GM12872 (cell line): ENCODE results near the gene E2F4.

Experiments
- CTCF ChIP-seq: IDR thresholded peaks from 3 replicates; pipeline ENCODE4 v1.5.1; 2011; ENCODE audit warnings: low read depth, mild to moderate bottlenecking, low read length, moderate library complexity; ENCODE audit not compliant: insufficient read depth

The E2F4 gene

DNA sequence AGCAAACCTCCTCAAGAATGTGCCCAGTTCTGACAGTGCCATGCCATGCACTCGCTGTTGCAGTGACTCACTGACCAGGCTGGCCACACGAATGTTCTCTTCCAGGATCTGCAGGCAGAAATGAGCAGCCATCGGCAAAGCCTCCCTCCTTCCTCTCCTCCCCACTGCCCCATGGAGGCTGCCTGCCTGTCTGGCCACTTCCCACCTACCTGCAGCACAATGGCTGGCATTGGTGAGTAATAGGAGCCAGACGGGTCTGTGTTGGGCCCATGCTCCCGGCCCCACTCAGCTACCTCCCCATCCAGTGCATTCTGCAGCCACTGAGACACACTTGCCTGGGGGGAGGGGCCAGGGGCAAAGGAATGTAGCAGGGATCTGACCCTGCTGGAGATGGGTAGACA lies 5.4 kb upstream of the E2F4 start:
- TF ChIP-seq CTCF: no peak

DNA sequence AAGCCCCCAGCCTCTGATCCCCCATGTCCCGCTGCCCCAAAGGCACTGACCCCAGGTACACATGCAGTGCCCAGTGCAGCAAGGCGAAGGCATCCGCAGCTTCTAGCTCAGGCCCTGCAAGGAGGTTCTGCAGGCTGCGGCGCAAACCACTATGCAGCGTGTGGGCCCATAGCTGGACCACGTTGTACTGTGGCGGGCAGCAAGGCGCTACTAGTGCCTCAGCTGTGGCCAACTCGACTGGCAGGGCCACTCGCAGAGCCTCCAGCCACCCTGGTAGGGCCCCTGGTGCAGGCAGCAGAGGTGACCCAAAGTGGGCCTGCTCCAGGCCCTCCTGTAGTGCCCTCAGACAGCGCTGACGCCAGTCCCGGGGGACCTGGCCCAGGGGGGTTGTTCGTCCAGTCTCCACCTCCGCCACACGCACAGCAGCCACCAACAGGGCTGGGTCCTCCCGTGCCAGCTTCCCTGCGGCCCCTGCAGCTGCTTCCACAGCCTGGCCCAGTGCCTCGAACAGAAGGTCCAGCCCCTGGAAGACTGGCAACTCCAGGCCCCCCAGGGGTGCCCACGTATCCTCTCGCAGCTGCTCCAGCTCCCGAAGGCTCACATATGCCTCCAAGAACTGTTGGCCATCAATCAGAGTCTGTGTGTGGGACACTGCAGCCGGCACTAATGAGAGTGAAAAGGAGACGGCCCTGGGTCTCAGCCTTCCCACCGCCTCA lies 4.6 kb upstream of the E2F4 start:
- TF ChIP-seq CTCF: no peak

DNA sequence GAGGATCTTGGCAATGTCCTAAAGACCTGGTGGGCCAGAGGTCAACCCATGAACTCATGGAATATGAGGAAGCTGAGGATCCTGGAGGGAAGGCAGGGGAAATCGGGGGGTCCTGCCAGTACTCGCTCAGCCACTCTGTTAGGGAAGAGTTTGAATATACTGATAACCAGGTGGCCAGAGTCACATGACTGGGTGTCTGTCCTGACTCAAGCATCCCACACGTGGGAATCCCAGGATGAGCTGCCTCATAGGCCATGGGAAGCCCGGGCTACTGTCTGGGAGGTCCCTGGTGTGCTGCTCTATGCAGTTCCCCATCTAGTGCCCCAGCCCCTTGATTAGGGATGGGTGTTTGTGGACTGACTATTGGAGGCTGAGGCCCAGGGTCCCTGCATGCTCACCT lies 3.6 kb upstream of the E2F4 start:
- TF ChIP-seq CTCF: no peak

- no peak for TF ChIP-seq CTCF
Measured at GRCh38 chr16:67188798-67189197, 3.2 kb upstream of the E2F4 start.

GRCh38 chr16:67190041-67190440 lies 1.9 kb upstream of the E2F4 start, which contains the start of gene EXOC3L1:
Gene EXOC3L1, minus strand, starts transcription at chr16:67190136. Its CDS starts 460 bp downstream, at chr16:67189676.
- no peak for TF ChIP-seq CTCF

- TF ChIP-seq CTCF: no peak
Measured at GRCh38 chr16:67190448-67191399, 1.2 kb upstream of the E2F4 start.

DNA sequence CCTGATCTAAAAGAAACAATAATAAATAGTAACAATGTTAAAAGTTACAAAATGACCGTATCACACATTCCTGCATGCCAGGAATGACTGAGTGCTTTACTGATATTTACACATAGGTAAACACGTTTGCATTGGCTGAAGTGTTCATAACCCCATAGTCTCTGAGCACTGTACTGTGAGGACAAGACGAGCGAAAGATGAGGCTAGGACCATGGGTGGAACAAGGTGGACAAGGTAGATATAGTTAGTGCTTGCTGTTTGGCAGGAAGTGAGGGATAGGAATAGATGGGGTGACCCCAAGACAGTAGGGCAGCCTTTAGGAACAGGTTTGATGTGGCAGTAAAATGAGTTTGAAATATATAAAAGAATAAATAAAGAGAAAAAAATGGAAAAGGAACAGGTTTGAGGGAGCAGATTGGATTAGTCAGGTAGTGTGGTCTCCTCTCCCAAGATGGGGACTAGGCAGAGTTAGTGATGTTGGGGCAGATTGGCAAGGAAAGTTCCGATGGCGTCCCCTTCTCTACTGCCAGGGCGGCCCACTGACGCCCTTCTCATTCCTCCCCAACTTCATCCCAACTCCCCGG lies 452 bp upstream of the E2F4 start:
- no peak for TF ChIP-seq CTCF
